HepG2 (cell line): ENCODE results near the gene ZKSCAN4. TPM values are rescaled to one million over a fixed set of nuclear protein-coding genes. Genes with fewer than 3 reads are reported as not detected.
A peak's percentile ranks its signal among the peaks of the same experiment; 100 is the strongest.

ENCODE experiments used
- AHR ChIP-seq: IDR thresholded peaks from 2 replicates; pipeline ENCODE4 v1.6.1; 2018; ENCODE audit warnings: missing genetic modification reagents, missing compliant biosample characterization
- AKAP8 ChIP-seq: sonication (generic); formaldehyde crosslinking; IDR thresholded peaks from 2 replicates; pipeline ENCODE4 v1.5.1; 2020; ENCODE audit warnings: mild to moderate bottlenecking, missing genetic modification reagents
- EED ChIP-seq: sonication (generic); formaldehyde crosslinking; IDR thresholded peaks from 2 replicates; pipeline ENCODE4 v1.5.0; 2020; ENCODE audit warnings: mild to moderate bottlenecking, missing genetic modification reagents
- GMEB1 ChIP-seq: sonication (generic); formaldehyde crosslinking; IDR thresholded peaks from 2 replicates; pipeline ENCODE4 v1.5.1; 2020; ENCODE audit warnings: missing genetic modification reagents, mild to moderate bottlenecking, borderline replicate concordance
- GTF3A ChIP-seq: sonication (generic); formaldehyde crosslinking; conservative IDR thresholded peaks from 2 replicates; pipeline ENCODE4 v1.4.0; 2020; ENCODE audit warnings: mild to moderate bottlenecking, missing genetic modification reagents
- HCFC1 ChIP-seq: fragments of 150-350 bp; IDR thresholded peaks from 2 replicates; pipeline ENCODE4 v1.6.1; 2014; ENCODE audit warnings: low read depth, low read length
- HHEX ChIP-seq: IDR thresholded peaks from 2 replicates; pipeline ENCODE4 v1.6.1; 2016; ENCODE audit warnings: control low read depth
- HMGA1 ChIP-seq: sonication (generic); formaldehyde crosslinking; conservative IDR thresholded peaks from 2 replicates; pipeline ENCODE4 v1.4.0; 2020; ENCODE audit warnings: missing genetic modification reagents
- MEIS2 ChIP-seq: sonication (generic); formaldehyde crosslinking; IDR thresholded peaks from 2 replicates; pipeline ENCODE4 v1.9.0; 2021; ENCODE audit warnings: mild to moderate bottlenecking, missing genetic modification reagents
- SALL2 ChIP-seq: sonication (generic); formaldehyde crosslinking; IDR thresholded peaks from 2 replicates; pipeline ENCODE4 v1.8.1; 2023; ENCODE audit warnings: mild to moderate bottlenecking, missing genetic modification reagents, inconsistent platforms
- TCF12 ChIP-seq, 2 experiments: fragments of 450-650 bp in 1 of 2; sonication (generic) in 1 of 2; formaldehyde crosslinking in 1 of 2; IDR thresholded peaks; 2 replicates each; pipeline versions ENCODE4 v1.6.1 to v1.8.0; 2017 to 2022; ENCODE audit warnings: antibody characterized with exemption in 1 of 2, mild to moderate bottlenecking in 1 of 2, missing genetic modification reagents in 1 of 2, moderate library complexity in 1 of 2
- TIGD3 ChIP-seq: sonication (generic); formaldehyde crosslinking; IDR thresholded peaks from 2 replicates; pipeline ENCODE4 v1.5.1; 2020; ENCODE audit warnings: mild to moderate bottlenecking, missing genetic modification reagents, borderline replicate concordance
- ZNF24 ChIP-seq: fragments of 450-650 bp; IDR thresholded peaks from 2 replicates; pipeline ENCODE4 v1.6.1; 2017; ENCODE audit warnings: antibody characterized with exemption, mild to moderate bottlenecking
- ZNF331 ChIP-seq: sonication (generic); formaldehyde crosslinking; IDR thresholded peaks from 2 replicates; pipeline ENCODE4 v1.4.0; 2020; ENCODE audit warnings: missing genetic modification reagents
- ZNF766 ChIP-seq: sonication (generic); formaldehyde crosslinking; IDR thresholded peaks from 2 replicates; pipeline ENCODE4 v1.5.0; 2020; ENCODE audit warnings: missing genetic modification reagents, borderline replicate concordance
- ZNF772 ChIP-seq: sonication (generic); formaldehyde crosslinking; IDR thresholded peaks from 2 replicates; pipeline ENCODE4 v1.5.0; 2020; ENCODE audit warnings: mild to moderate bottlenecking, missing genetic modification reagents
- ZNF878 ChIP-seq: sonication (generic); formaldehyde crosslinking; IDR thresholded peaks from 2 replicates; pipeline ENCODE4 v1.8.1; 2023; ENCODE audit warnings: mild to moderate bottlenecking, missing genetic modification reagents, moderate library complexity
- polyA plus RNA-seq, 8 experiments: library from polyadenylated mRNA; depleted of rRNA in 3 of 8; stranded (reverse) in 7 of 8; unstranded in 1 of 8; fragments of >200 nt; fragmentation: Illumina TruSeq in 4 of 8; extraction: Trizol in 4 of 8; gene quantifications; 2 replicates each; pipeline versions ENCODE4 v1.2.1 to v1.2.3, GENCODE V29; 2011 to 2016; ENCODE audit warnings: low read depth in 4 of 8, missing spikeins in 1 of 8, mixed read lengths in 1 of 8; ENCODE audit not compliant: insufficient read depth in 1 of 8
- total RNA-seq, 5 experiments: library from RNA; depleted of rRNA; stranded (reverse); fragments of >200 nt; fragmentation: Illumina TruSeq; extraction: Trizol; gene quantifications; 2 replicates each; pipeline ENCODE4 v1.2.3, GENCODE V29; 2016; ENCODE audit warnings: low read depth in 1 of 5
- TF ChIP-seq, protein P1 (sequence below): sonication (generic); formaldehyde crosslinking; IDR thresholded peaks from 2 replicates; pipeline ENCODE4 v1.5.0; 2020; ENCODE audit warnings: mild to moderate bottlenecking, missing genetic modification reagents, borderline replicate concordance
- TF ChIP-seq, protein P2 (sequence below): IDR thresholded peaks from 2 replicates; pipeline ENCODE4 v1.6.1; 2016; ENCODE audit warnings: missing compliant biosample characterization, missing genetic modification reagents, borderline replicate concordance

Gene ZKSCAN4
- total and polyA plus RNA-seq, 2 of the 13 experiments (the other 11 are each of a cell fraction or from before 2014, with no cell fraction given): 2.9 to 7.8 TPM

GRCh38 chr6:28212510-28213212, 39.4 kb downstream of the ZKSCAN4 start (continued):
- TF ChIP-seq, protein P1, sequence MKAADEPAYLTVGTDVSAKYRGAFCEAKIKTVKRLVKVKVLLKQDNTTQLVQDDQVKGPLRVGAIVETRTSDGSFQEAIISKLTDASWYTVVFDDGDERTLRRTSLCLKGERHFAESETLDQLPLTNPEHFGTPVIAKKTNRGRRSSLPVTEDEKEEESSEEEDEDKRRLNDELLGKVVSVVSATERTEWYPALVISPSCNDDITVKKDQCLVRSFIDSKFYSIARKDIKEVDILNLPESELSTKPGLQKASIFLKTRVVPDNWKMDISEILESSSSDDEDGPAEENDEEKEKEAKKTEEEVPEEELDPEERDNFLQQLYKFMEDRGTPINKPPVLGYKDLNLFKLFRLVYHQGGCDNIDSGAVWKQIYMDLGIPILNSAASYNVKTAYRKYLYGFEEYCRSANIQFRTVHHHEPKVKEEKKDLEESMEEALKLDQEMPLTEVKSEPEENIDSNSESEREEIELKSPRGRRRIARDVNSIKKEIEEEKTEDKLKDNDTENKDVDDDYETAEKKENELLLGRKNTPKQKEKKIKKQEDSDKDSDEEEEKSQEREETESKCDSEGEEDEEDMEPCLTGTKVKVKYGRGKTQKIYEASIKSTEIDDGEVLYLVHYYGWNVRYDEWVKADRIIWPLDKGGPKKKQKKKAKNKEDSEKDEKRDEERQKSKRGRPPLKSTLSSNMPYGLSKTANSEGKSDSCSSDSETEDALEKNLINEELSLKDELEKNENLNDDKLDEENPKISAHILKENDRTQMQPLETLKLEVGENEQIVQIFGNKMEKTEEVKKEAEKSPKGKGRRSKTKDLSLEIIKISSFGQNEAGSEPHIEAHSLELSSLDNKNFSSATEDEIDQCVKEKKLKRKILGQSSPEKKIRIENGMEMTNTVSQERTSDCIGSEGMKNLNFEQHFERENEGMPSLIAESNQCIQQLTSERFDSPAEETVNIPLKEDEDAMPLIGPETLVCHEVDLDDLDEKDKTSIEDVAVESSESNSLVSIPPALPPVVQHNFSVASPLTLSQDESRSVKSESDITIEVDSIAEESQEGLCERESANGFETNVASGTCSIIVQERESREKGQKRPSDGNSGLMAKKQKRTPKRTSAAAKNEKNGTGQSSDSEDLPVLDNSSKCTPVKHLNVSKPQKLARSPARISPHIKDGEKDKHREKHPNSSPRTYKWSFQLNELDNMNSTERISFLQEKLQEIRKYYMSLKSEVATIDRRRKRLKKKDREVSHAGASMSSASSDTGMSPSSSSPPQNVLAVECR (CRISPR knock-in tag): peak; percentile 59; the same call in 1 of the 2 replicates
- TF ChIP-seq GMEB1 (CRISPR knock-in tag) (peak; percentile 38; the same call in 1 of the 2 replicates), ZNF766 (CRISPR knock-in tag) (0 out of 2 replicates have a peak, but pooled peaks have one; percentile 47), GTF3A (0 out of 2 replicates have a peak, but pooled peaks have one; percentile 44), TIGD3 (no peak), SALL2 (CRISPR knock-in tag) (no peak), HHEX (no peak), ZNF772 (no peak), AKAP8 (CRISPR knock-in tag) (no peak), ZNF331 (peak; percentile 86), HMGA1 (CRISPR knock-in tag) (no peak), MEIS2 (peak; percentile 57; the same call in 1 of the 2 replicates), TCF12 (IDR thresholded peaks at IDR 0.05) (no peak), TCF12 (CRISPR knock-in tag; IDR thresholded peaks at IDR 0.05) (no peak), ZNF24 (peak; percentile 97), ZNF878 (CRISPR knock-in tag) (0 out of 2 replicates have a peak, but pooled peaks have one; percentile 64), AHR (no peak), EED (CRISPR knock-in tag) (no peak), HCFC1 (no peak)
- TF ChIP-seq, protein P2, sequence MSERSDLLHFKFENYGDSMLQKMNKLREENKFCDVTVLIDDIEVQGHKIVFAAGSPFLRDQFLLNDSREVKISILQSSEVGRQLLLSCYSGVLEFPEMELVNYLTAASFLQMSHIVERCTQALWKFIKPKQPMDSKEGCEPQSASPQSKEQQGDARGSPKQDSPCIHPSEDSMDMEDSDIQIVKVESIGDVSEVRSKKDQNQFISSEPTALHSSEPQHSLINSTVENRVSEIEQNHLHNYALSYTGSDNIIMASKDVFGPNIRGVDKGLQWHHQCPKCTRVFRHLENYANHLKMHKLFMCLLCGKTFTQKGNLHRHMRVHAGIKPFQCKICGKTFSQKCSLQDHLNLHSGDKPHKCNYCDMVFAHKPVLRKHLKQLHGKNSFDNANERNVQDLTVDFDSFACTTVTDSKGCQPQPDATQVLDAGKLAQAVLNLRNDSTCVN: peak; percentile 61; the same call in 1 of the 2 replicates
